ENCODE results near the gene CAT.

DNA sequence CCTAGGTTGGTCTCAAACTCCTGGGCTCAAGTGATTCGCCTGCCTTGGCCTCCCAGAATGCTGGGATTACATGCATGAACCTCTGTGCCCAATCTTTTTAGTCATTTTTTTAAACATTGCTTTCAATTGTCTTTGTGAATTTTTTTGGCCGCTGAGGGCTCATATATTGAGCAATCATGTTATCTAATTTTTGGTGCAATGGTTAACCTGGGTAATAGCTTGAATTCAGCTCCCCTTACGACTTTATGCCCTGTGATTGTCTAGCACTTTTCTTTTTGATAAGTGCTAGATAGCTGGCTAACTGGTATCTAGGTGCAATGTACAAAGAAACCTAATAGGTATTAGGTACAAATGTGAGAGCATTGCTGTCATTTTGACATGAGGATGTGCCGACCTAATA lies 35.3 kb upstream of the CAT start:
- TF ChIP-seq YY1 (IDR thresholded peaks at IDR 0.05; ENCODE audit: insufficient read depth, insufficient read length) (no peak), SUZ12 (IDR thresholded peaks at IDR 0.05; ENCODE audit: extremely low read depth, insufficient read depth, insufficient read length) (no peak), ZNF274 (IDR thresholded peaks at IDR 0.05; ENCODE audit: low read depth, low read length) (no peak)

Data from NT2/D1 (cell line).